Muscle of arm (tissue), 12 donors: Measurements from ENCODE around the gene ZC3H12D. TPM values are rescaled to one million over a fixed set of nuclear protein-coding genes. Genes with fewer than 3 reads are reported as not detected.
"Not testable (repeated sequence)": the region's sequence is repeated elsewhere in the genome, so short reads cannot be mapped to it uniquely, and the experiment has no call there.

Source experiments
- DNase-seq: peaks from one replicate; pipeline ENCODE4 v3.0.0-alpha.2; 2013
- polyA plus RNA-seq, 12 donors: library from polyadenylated mRNA; unstranded; fragments of 120-200 nt; gene quantifications; one replicate each; pipeline ENCODE4 v1.2.1, GENCODE V29; 2013; ENCODE audit not compliant: insufficient read length in 12 of 12

Gene ZC3H12D
- polyA plus RNA-seq, 12 donors, result 0.10 to 0.58 (median 0.34) TPM; not detected in 2

- no peak for DNase-seq
Observed at GRCh38 chr6:149483849-149484655, 762 bp downstream of the ZC3H12D start.

- no peak for DNase-seq
Observed at GRCh38 chr6:149483334-149483725, 1.5 kb downstream of the ZC3H12D start.

- DNase-seq, result no peak
Observed at GRCh38 chr6:149482545-149483333, 2.1 kb downstream of the ZC3H12D start.

- no peak for DNase-seq
Observed at GRCh38 chr6:149480502-149481280, 4.1 kb downstream of the ZC3H12D start.

- DNase-seq, result no peak
Observed at GRCh38 chr6:149478631-149479314, 6.0 kb downstream of the ZC3H12D start.

GRCh38 chr6:149477544-149477943, 7.3 kb downstream of the ZC3H12D start:
- no peak for DNase-seq

- DNase-seq, result no peak
Observed at GRCh38 chr6:149476789-149477455, 7.9 kb downstream of the ZC3H12D start.

GRCh38 chr6:149474108-149474935, 10.5 kb downstream of the ZC3H12D start:
- DNase-seq, result no peak

GRCh38 chr6:149473080-149474052, 11.4 kb downstream of the ZC3H12D start:
- DNase-seq, result no peak

- no peak for DNase-seq
Observed at GRCh38 chr6:149472241-149472640, 12.6 kb downstream of the ZC3H12D start.

- DNase-seq, result no peak
Observed at GRCh38 chr6:149471801-149472200, 13.0 kb downstream of the ZC3H12D start.

GRCh38 chr6:149470948-149471347, 13.9 kb downstream of the ZC3H12D start:
- DNase-seq, result no peak

GRCh38 chr6:149468179-149468578, 16.6 kb downstream of the ZC3H12D start:
- no peak for DNase-seq

GRCh38 chr6:149467265-149467664, 17.5 kb downstream of the ZC3H12D start:
- DNase-seq, result no peak

GRCh38 chr6:149464411-149464810, 20.4 kb downstream of the ZC3H12D start:
- no peak for DNase-seq

GRCh38 chr6:149463781-149464180, 21.0 kb downstream of the ZC3H12D start:
- DNase-seq, result no peak

GRCh38 chr6:149462712-149463111, 22.1 kb downstream of the ZC3H12D start:
- not testable (repeated sequence) for DNase-seq

- DNase-seq, result no peak
Observed at GRCh38 chr6:149461670-149462069, 23.1 kb downstream of the ZC3H12D start.

- DNase-seq, result not testable (repeated sequence)
Observed at GRCh38 chr6:149460249-149460648, 24.6 kb downstream of the ZC3H12D start.
